ENCODE measurements around the gene MICAL2.

MICAL2 gene

GRCh38 chr11:12214751-12215150 is 104.4 kb downstream of the MICAL2 start:
- DNase-seq (ENCODE audit: low read depth), result no peak
- in situ Hi-C loops (cut with HindIII; ENCODE audit: low sequenced_read_pairs), result no loop called here
- H3K4me3 ChIP-seq (ENCODE audit: low read depth, low read length), result no peak overlapping the region

DNA sequence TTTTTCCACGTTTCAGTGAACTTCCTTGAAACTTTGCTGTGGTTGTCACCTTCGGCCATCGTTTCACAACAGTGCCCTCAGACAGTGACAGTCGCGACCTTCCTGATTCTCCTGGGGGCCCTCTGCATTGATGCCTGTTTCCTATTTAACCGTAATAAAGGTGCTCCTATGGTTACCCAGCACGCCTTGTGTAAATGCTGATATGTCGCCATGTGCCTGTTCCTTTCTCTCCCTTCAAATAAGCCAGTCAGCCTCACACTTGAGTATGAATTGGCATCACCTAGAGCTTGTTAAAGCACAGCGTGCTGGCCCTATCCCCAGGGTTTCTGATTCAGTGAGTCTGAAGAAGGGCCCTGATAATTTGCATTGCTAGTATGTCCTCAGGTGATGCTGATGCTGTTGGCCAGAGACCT is 104.8 kb downstream of the MICAL2 start:
- TF ChIP-seq, protein P1, sequence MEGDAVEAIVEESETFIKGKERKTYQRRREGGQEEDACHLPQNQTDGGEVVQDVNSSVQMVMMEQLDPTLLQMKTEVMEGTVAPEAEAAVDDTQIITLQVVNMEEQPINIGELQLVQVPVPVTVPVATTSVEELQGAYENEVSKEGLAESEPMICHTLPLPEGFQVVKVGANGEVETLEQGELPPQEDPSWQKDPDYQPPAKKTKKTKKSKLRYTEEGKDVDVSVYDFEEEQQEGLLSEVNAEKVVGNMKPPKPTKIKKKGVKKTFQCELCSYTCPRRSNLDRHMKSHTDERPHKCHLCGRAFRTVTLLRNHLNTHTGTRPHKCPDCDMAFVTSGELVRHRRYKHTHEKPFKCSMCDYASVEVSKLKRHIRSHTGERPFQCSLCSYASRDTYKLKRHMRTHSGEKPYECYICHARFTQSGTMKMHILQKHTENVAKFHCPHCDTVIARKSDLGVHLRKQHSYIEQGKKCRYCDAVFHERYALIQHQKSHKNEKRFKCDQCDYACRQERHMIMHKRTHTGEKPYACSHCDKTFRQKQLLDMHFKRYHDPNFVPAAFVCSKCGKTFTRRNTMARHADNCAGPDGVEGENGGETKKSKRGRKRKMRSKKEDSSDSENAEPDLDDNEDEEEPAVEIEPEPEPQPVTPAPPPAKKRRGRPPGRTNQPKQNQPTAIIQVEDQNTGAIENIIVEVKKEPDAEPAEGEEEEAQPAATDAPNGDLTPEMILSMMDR (IDR thresholded peaks at IDR 0.05; ENCODE audit: low read depth, low read length, missing control alignments), result no peak
- no peak overlapping the region for H3K4me3 ChIP-seq (ENCODE audit: low read depth, low read length)
- in situ Hi-C loops (cut with HindIII; ENCODE audit: low sequenced_read_pairs), result no loop called here
- no peak for DNase-seq (ENCODE audit: low read depth)

More at GRCh38 chr11:12214751-12215150, 104.4 kb downstream of the MICAL2 start:
- TF ChIP-seq, protein P1 (IDR thresholded peaks at IDR 0.05; ENCODE audit: low read depth, low read length, missing control alignments), result no peak

- H3K4me3 ChIP-seq (ENCODE audit: low read depth, low read length), result no peak overlapping the region
- in situ Hi-C loops (cut with HindIII; ENCODE audit: low sequenced_read_pairs), result no loop called here
- DNase-seq (ENCODE audit: low read depth), result no peak
- TF ChIP-seq, protein P1 (IDR thresholded peaks at IDR 0.05; ENCODE audit: low read depth, low read length, missing control alignments), result no peak
Measured at GRCh38 chr11:12216041-12216451, 105.7 kb downstream of the MICAL2 start.

DNA sequence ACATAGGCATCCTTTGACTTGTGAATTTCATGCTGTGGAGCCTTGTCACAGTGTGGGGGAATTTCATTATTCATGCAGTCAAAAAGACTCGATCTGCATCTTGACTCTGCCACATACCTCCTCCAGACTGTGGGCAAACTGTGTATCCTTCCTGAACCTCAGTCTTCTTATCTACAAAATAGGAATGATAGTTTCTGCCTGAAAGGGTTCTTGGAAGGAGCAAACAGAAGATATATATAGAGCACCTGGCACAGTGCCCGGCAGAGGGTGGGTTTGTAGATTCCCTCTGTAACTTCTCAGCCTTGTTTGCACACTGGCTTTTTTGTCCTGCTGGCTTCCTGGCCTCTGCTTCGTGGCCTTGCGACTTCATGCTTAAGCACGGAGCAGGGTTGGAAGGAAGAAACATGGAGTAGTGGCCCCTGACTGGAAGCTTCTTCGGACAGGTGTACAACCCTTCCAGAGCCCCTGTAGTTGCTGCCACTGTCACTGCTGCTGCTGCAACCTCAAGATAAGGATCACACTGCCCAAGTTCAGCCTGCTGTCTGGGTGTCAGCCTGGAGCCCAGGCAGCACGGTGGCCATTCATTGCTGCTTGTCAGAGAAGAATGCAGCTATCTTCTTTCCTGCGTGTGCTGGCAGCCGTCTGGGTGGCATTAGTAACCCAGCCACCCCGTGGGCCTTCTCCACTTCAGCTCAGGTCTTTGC is 106.4 kb downstream of the MICAL2 start:
- peak; percentile 33 for DNase-seq (ENCODE audit: low read depth)
- in situ Hi-C loops (cut with HindIII; ENCODE audit: low sequenced_read_pairs), result no loop called here
- no peak overlapping the region for H3K4me3 ChIP-seq (ENCODE audit: low read depth, low read length)
- TF ChIP-seq, protein P1 (IDR thresholded peaks at IDR 0.05; ENCODE audit: low read depth, low read length, missing control alignments), result no peak

DNA sequence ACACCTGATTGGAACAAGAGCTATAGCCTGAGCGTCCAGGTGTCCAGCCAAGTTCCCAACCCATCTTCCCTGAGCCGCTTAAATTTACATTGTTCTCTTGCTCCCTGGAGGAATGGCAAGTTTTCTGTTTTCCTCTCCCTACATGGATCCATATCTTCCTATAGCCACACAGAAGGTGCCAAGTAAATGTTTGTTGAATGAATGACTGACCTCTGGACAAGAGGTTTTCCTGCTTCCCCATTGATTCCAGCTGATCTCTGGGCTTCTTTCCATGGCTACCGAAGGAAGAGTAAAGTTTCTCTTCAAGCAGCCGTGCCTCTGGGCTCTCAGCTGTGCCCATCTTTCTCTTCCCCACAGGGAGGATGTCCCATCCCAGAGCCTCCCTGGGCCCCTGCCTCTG is 107.5 kb downstream of the MICAL2 start:
- H3K4me3 ChIP-seq (ENCODE audit: low read depth, low read length), result no peak overlapping the region
- no peak for DNase-seq (ENCODE audit: low read depth)
- TF ChIP-seq, protein P1 (IDR thresholded peaks at IDR 0.05; ENCODE audit: low read depth, low read length, missing control alignments), result no peak
- in situ Hi-C loops (cut with HindIII; ENCODE audit: low sequenced_read_pairs), result no loop called here

DNA sequence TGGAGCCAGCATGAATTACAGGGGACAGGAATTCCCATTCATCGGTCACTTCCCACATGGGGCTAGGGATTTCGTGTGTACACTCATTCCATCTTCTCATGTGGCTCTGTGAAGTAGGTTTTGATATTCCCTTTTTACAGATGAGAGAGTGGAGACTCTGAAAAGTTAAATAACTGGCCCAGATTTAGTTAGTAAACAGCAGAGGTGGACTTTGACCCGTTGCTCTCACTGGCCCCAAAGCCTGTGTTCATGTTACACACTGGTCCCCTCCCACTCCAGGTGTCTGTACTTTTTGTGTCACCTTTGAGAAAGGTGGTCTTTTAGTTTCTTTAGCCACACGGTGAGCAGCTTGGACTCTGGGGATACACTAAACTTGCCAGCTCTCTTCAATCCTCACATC is 108.5 kb downstream of the MICAL2 start:
- H3K4me3 ChIP-seq (ENCODE audit: low read depth, low read length), result no peak overlapping the region
- TF ChIP-seq, protein P1 (IDR thresholded peaks at IDR 0.05; ENCODE audit: low read depth, low read length, missing control alignments), result no peak
- in situ Hi-C loops (cut with HindIII; ENCODE audit: low sequenced_read_pairs), result no loop called here
- no peak for DNase-seq (ENCODE audit: low read depth)
